SK-N-SH treated with all-trans-retinoic acid at 6 μM for 48 hours (cell line): ENCODE results near the gene SLC9A7.

Experiments used
- ATAC-seq: fragments of 200-7000 bp; cut with Tn5 transposase; 3 replicates; pipeline ENCODE4 v1.9.1; 2020; ENCODE audit warnings: mild to moderate bottlenecking, moderate library complexity
- ARNTL ChIP-seq: fragments of 450-650 bp; formaldehyde crosslinking; IDR thresholded peaks from 2 replicates; pipeline ENCODE4 v1.5.0; 2020; ENCODE audit warnings: low read depth, mild to moderate bottlenecking, moderate library complexity, borderline replicate concordance
- BACH2 ChIP-seq: fragments of 250-450 bp; sonication (Bioruptor Pico); IDR thresholded peaks from 2 replicates; pipeline ENCODE4 v1.9.0; 2021; ENCODE audit warnings: mild to moderate bottlenecking, borderline replicate concordance
- CSDC2 ChIP-seq: fragments of 250-450 bp; sonication (Bioruptor Pico); IDR thresholded peaks from 2 replicates; pipeline ENCODE4 v1.5.0; 2020; ENCODE audit warnings: mild to moderate bottlenecking, moderate library complexity
- ESRRG ChIP-seq: fragments of 250-450 bp; sonication (Bioruptor Pico); IDR thresholded peaks from 2 replicates; pipeline ENCODE4 v1.6.1; 2021; ENCODE audit warnings: mild to moderate bottlenecking
- GLIS3 ChIP-seq: fragments of 250-450 bp; sonication (Bioruptor Pico); IDR thresholded peaks from 2 replicates; pipeline ENCODE4 v1.5.0; 2020; ENCODE audit warnings: mild to moderate bottlenecking, moderate library complexity
- ISL1 ChIP-seq: fragments of 250-450 bp; sonication (Bioruptor Pico); IDR thresholded peaks from 2 replicates; pipeline ENCODE4 v2.1.2; 2022; ENCODE audit warnings: mild to moderate bottlenecking, moderate library complexity
- OSR1 ChIP-seq: fragments of 250-450 bp; sonication (Bioruptor Pico); IDR thresholded peaks from 2 replicates; pipeline ENCODE4 v1.8.0; 2022; ENCODE audit warnings: moderate library complexity, mild to moderate bottlenecking, inconsistent platforms
- PPARA ChIP-seq: fragments of 250-450 bp; sonication (Bioruptor Pico); IDR thresholded peaks from 2 replicates; pipeline ENCODE4 v1.5.0; 2020; ENCODE audit warnings: mild to moderate bottlenecking, borderline replicate concordance
- RARB ChIP-seq: fragments of 250-450 bp; sonication (Bioruptor Pico); IDR thresholded peaks from 2 replicates; pipeline ENCODE4 v1.8.0; 2021; ENCODE audit warnings: mild to moderate bottlenecking, moderate library complexity
- SNAI2 ChIP-seq: fragments of 250-450 bp; sonication (Bioruptor Pico); IDR thresholded peaks from 2 replicates; pipeline ENCODE4 v1.5.0; 2020; ENCODE audit warnings: mild to moderate bottlenecking, moderate library complexity
- TCF4 ChIP-seq: fragments of 250-450 bp; sonication (Bioruptor Pico); IDR thresholded peaks from 2 replicates; pipeline ENCODE4 v1.8.0; 2021; ENCODE audit warnings: mild to moderate bottlenecking, moderate library complexity, borderline replicate concordance
- TOX ChIP-seq: fragments of 250-450 bp; sonication (Bioruptor Pico); IDR thresholded peaks from 2 replicates; pipeline ENCODE4 v1.8.0; 2021; ENCODE audit warnings: mild to moderate bottlenecking, moderate library complexity, borderline replicate concordance
- ZC3H10 ChIP-seq: fragments of 250-450 bp; sonication (Bioruptor Pico); IDR thresholded peaks from 2 replicates; pipeline ENCODE4 v1.5.1; 2021; ENCODE audit warnings: mild to moderate bottlenecking, moderate library complexity
- ZFP3 ChIP-seq: fragments of 250-450 bp; sonication (Bioruptor Pico); IDR thresholded peaks from 2 replicates; pipeline ENCODE4 v1.5.0; 2020; ENCODE audit warnings: mild to moderate bottlenecking, moderate library complexity
- ZFP30 ChIP-seq: fragments of 450-650 bp; formaldehyde crosslinking; IDR thresholded peaks from 2 replicates; pipeline ENCODE4 v1.5.0; 2022; ENCODE audit warnings: mild to moderate bottlenecking, moderate library complexity
- ZNF565 ChIP-seq: fragments of 450-650 bp; formaldehyde crosslinking; conservative IDR thresholded peaks from 2 replicates; pipeline ENCODE4 v1.5.0; 2020; ENCODE audit warnings: low read depth, mild to moderate bottlenecking, moderate library complexity
- ZNF70 ChIP-seq: fragments of 450-650 bp; formaldehyde crosslinking; IDR thresholded peaks from 2 replicates; pipeline ENCODE4 v1.5.0; 2020; ENCODE audit warnings: mild to moderate bottlenecking, moderate library complexity
- ZNF8 ChIP-seq: fragments of 450-650 bp; formaldehyde crosslinking; IDR thresholded peaks from 2 replicates; pipeline ENCODE4 v1.5.0; 2020; ENCODE audit warnings: mild to moderate bottlenecking, moderate library complexity
- TF ChIP-seq, protein P1 (sequence below): fragments of 250-450 bp; sonication (Bioruptor Pico); IDR thresholded peaks from 2 replicates; pipeline ENCODE4 v1.5.1; 2021; ENCODE audit warnings: mild to moderate bottlenecking, moderate library complexity
- TF ChIP-seq, protein P2 (sequence below): fragments of 250-450 bp; sonication (Bioruptor Pico); IDR thresholded peaks from 2 replicates; pipeline ENCODE4 v1.5.1; 2020; ENCODE audit warnings: low read depth, mild to moderate bottlenecking, moderate library complexity
- TF ChIP-seq, protein P3 (sequence below): fragments of 250-450 bp; sonication (Bioruptor Pico); IDR thresholded peaks from 2 replicates; pipeline ENCODE4 v1.8.0; 2020; ENCODE audit warnings: mild to moderate bottlenecking, moderate library complexity, borderline replicate concordance
- TF ChIP-seq, protein P4 (sequence below): fragments of 250-450 bp; sonication (Bioruptor Pico); IDR thresholded peaks from 2 replicates; pipeline ENCODE4 v1.8.0; 2021; ENCODE audit warnings: low read depth, mild to moderate bottlenecking, moderate library complexity, borderline replicate concordance
- TF ChIP-seq, protein P5 (sequence below): fragments of 250-450 bp; sonication (Bioruptor Pico); IDR thresholded peaks from 2 replicates; pipeline ENCODE4 v1.5.0; 2020; ENCODE audit warnings: mild to moderate bottlenecking, moderate library complexity

SLC9A7 gene

DNA sequence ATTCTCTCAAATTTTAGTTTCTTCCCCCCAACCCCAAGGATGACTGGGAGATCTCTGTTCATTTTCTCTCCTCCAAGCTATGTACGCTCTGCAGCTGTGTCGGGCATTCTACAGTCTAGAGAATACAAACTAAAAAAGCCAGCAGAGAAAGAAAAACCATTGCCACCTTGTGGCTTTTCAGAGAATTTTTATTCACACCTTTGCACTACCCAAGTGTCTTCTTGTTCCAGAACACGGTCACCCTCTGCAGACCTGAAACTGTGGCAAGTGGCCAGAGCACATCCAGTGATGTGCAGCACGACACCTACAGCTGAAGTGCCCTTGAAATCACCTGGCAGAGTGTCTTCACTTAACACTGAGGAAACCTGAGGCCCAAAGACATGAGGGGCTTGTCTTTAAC lies 116.8 kb downstream of the SLC9A7 start:
- peak; percentile 87 for ATAC-seq
- TF ChIP-seq BACH2 (CRISPR knock-in tag) (no peak), ZNF565 (CRISPR knock-in tag) (no peak), SNAI2 (no peak), ZFP30 (CRISPR knock-in tag) (no peak), ZNF70 (CRISPR knock-in tag) (no peak), ISL1 (CRISPR knock-in tag) (no peak), RARB (no peak), TOX (CRISPR knock-in tag) (no peak), ZC3H10 (CRISPR knock-in tag) (no peak), PPARA (CRISPR knock-in tag) (no peak), GLIS3 (no peak), ESRRG (CRISPR knock-in tag) (no peak), TCF4 (no peak), ARNTL (CRISPR knock-in tag) (no peak), ZNF8 (CRISPR knock-in tag) (no peak)
- TF ChIP-seq, protein P1, sequence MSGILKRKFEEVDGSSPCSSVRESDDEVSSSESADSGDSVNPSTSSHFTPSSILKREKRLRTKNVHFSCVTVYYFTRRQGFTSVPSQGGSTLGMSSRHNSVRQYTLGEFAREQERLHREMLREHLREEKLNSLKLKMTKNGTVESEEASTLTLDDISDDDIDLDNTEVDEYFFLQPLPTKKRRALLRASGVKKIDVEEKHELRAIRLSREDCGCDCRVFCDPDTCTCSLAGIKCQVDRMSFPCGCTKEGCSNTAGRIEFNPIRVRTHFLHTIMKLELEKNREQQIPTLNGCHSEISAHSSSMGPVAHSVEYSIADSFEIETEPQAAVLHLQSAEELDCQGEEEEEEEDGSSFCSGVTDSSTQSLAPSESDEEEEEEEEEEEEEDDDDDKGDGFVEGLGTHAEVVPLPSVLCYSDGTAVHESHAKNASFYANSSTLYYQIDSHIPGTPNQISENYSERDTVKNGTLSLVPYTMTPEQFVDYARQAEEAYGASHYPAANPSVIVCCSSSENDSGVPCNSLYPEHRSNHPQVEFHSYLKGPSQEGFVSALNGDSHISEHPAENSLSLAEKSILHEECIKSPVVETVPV (CRISPR knock-in tag) = no peak
- TF ChIP-seq, protein P2, sequence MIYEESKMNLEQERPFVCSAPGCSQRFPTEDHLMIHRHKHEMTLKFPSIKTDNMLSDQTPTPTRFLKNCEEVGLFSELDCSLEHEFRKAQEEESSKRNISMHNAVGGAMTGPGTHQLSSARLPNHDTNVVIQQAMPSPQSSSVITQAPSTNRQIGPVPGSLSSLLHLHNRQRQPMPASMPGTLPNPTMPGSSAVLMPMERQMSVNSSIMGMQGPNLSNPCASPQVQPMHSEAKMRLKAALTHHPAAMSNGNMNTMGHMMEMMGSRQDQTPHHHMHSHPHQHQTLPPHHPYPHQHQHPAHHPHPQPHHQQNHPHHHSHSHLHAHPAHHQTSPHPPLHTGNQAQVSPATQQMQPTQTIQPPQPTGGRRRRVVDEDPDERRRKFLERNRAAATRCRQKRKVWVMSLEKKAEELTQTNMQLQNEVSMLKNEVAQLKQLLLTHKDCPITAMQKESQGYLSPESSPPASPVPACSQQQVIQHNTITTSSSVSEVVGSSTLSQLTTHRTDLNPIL (CRISPR knock-in tag) = no peak
- TF ChIP-seq, protein P3, sequence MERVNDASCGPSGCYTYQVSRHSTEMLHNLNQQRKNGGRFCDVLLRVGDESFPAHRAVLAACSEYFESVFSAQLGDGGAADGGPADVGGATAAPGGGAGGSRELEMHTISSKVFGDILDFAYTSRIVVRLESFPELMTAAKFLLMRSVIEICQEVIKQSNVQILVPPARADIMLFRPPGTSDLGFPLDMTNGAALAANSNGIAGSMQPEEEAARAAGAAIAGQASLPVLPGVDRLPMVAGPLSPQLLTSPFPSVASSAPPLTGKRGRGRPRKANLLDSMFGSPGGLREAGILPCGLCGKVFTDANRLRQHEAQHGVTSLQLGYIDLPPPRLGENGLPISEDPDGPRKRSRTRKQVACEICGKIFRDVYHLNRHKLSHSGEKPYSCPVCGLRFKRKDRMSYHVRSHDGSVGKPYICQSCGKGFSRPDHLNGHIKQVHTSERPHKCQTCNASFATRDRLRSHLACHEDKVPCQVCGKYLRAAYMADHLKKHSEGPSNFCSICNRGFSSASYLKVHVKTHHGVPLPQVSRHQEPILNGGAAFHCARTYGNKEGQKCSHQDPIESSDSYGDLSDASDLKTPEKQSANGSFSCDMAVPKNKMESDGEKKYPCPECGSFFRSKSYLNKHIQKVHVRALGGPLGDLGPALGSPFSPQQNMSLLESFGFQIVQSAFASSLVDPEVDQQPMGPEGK (CRISPR knock-in tag) = no peak

DNA sequence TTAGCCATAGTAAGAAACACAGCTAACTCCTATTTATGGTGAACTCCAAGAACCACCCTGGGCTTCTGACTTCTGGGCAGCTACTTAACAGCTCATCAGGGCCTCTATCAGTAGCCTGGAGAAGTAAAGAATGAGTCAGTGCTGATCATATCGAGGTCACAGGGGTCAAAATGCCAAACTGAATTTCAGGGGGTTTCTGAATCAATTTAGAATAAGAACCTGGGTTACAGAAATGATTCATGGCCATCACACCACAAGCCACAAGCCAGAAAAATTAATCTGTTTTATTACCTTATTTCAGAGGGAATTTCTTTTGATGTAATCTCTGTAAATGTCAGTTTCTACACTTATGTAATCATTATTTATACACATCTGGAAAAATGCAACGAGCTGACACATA lies 121.0 kb downstream of the SLC9A7 start:
- TF ChIP-seq ISL1 (CRISPR knock-in tag) (0 out of 2 replicates have a peak, but pooled peaks have one; percentile 16), RARB (no peak)
- peak; percentile 38; the same call in 1 of the 3 replicates for ATAC-seq

DNA sequence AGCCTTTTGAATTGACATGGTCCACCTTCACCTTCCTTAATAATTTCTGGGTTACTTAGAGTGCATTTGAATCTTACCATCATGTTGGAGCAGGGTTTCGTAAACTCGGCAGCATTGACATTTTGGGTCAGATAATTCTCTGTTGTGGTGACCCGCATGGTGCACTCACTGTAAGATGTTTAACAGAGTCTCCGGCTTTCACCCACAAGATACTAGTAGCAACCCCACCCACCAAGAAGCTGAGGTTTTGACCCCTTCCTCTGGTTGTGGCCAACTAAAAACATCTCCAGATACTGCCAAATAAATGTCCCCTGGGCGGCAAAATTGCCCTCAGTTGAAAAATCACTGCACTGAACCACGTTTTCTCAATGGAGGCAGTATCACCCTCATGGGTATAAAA lies 122.7 kb downstream of the SLC9A7 start:
- no peak for ATAC-seq
- TF ChIP-seq SNAI2 = no peak
- TF ChIP-seq, protein P4, sequence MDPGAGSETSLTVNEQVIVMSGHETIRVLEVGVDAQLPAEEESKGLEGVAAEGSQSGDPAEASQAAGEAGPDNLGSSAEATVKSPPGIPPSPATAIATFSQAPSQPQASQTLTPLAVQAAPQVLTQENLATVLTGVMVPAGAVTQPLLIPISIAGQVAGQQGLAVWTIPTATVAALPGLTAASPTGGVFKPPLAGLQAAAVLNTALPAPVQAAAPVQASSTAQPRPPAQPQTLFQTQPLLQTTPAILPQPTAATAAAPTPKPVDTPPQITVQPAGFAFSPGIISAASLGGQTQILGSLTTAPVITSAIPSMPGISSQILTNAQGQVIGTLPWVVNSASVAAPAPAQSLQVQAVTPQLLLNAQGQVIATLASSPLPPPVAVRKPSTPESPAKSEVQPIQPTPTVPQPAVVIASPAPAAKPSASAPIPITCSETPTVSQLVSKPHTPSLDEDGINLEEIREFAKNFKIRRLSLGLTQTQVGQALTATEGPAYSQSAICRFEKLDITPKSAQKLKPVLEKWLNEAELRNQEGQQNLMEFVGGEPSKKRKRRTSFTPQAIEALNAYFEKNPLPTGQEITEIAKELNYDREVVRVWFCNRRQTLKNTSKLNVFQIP (CRISPR knock-in tag) = no peak
- TF ChIP-seq ZNF565 (CRISPR knock-in tag) = no peak
- TF ChIP-seq PPARA (CRISPR knock-in tag) = no peak
- no peak for TF ChIP-seq ISL1 (CRISPR knock-in tag)
- TF ChIP-seq ZFP30 (CRISPR knock-in tag) = no peak
- no peak for TF ChIP-seq ZFP3 (CRISPR knock-in tag)
- TF ChIP-seq, protein P5, sequence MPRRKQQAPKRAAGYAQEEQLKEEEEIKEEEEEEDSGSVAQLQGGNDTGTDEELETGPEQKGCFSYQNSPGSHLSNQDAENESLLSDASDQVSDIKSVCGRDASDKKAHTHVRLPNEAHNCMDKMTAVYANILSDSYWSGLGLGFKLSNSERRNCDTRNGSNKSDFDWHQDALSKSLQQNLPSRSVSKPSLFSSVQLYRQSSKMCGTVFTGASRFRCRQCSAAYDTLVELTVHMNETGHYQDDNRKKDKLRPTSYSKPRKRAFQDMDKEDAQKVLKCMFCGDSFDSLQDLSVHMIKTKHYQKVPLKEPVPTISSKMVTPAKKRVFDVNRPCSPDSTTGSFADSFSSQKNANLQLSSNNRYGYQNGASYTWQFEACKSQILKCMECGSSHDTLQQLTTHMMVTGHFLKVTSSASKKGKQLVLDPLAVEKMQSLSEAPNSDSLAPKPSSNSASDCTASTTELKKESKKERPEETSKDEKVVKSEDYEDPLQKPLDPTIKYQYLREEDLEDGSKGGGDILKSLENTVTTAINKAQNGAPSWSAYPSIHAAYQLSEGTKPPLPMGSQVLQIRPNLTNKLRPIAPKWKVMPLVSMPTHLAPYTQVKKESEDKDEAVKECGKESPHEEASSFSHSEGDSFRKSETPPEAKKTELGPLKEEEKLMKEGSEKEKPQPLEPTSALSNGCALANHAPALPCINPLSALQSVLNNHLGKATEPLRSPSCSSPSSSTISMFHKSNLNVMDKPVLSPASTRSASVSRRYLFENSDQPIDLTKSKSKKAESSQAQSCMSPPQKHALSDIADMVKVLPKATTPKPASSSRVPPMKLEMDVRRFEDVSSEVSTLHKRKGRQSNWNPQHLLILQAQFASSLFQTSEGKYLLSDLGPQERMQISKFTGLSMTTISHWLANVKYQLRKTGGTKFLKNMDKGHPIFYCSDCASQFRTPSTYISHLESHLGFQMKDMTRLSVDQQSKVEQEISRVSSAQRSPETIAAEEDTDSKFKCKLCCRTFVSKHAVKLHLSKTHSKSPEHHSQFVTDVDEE = no peak
- TF ChIP-seq, protein P3 (CRISPR knock-in tag) = no peak
- TF ChIP-seq RARB = no peak
- no peak for TF ChIP-seq TCF4
- TF ChIP-seq OSR1 (CRISPR knock-in tag) = no peak
- no peak for TF ChIP-seq ESRRG (CRISPR knock-in tag)
- no peak for TF ChIP-seq CSDC2 (CRISPR knock-in tag)
- TF ChIP-seq, protein P1 (CRISPR knock-in tag) = no peak
- TF ChIP-seq ZNF70 (CRISPR knock-in tag) = no peak
- TF ChIP-seq ARNTL (CRISPR knock-in tag) = no peak
- TF ChIP-seq GLIS3 = no peak
- no peak for TF ChIP-seq ZC3H10 (CRISPR knock-in tag)
